ENCODE measurements around the gene TP53INP2. TPM values are rescaled to one million over a fixed set of nuclear protein-coding genes. Genes with fewer than 3 reads are reported as not detected.
A peak's percentile ranks its signal among the peaks of the same experiment; 100 is the strongest.

TP53INP2 gene
- total RNA-seq, 1 experiment from 2014 or later: 29.7 TPM

GRCh38 chr20:34706912-34707784 is 3.0 kb downstream of the TP53INP2 start:
- H3K27ac Mint-ChIP-seq (ENCODE audit: unreplicated experiment): no peak overlapping the region
- TF ChIP-seq CTCF (IDR thresholded peaks at IDR 0.05; ENCODE audit: insufficient read depth in 1 of 2, low read depth in 1 of 2, low read length in 1 of 2, severe bottlenecking in 1 of 2, unreplicated experiment in 1 of 2): no peak

GRCh38 chr20:34708621-34709043 is 4.5 kb downstream of the TP53INP2 start:
- peak overlapping the region; percentile 78 for H3K4me3 Mint-ChIP-seq (ENCODE audit: unreplicated experiment)
- peaks cover 55% of the 10 kb centered on the region for H3K36me3 Mint-ChIP-seq (ENCODE audit: insufficient read depth, unreplicated experiment)
- Histone ChIP-seq H3K36me3 (ENCODE audit: control insufficient read depth, insufficient read depth, low read length) (no peaks in the 10 kb centered on the region; the same call in 1 of the 2 replicates), H3K4me1 (peaks cover 27% of the 10 kb centered on the region), H3K27me3 (replicated peaks; ENCODE audit: control insufficient read depth, insufficient read depth, low read length) (no peaks in the 10 kb centered on the region), H3K9me3 (no peaks in the 10 kb centered on the region), H3K4me3 (ENCODE audit: low read depth, low read length) (peak overlapping the region; percentile 82)
- TF ChIP-seq CTCF (IDR thresholded peaks at IDR 0.05; ENCODE audit: insufficient read depth in 1 of 2, low read depth in 1 of 2, low read length in 1 of 2, severe bottlenecking in 1 of 2, unreplicated experiment in 1 of 2): peak; percentile 89 to 92
- POLR2A ChIA-PET: no interaction called here
- H3K9me3 Mint-ChIP-seq (ENCODE audit: unreplicated experiment): no peaks in the 10 kb centered on the region
- peak; percentile 81 to 89 for DNase-seq
- CTCF ChIA-PET: interaction anchor here (0.7 to 2.5 kb wide), 14 partner anchors 18 to 518 kb away, joined by 3 to 14 read pairs (median 5); partner anchors contain the start of gene DYNLRB1
- peaks cover 2% of the 10 kb centered on the region for H3K27me3 Mint-ChIP-seq (ENCODE audit: insufficient read depth, unreplicated experiment)
- peaks cover 36% of the 10 kb centered on the region for H3K4me1 Mint-ChIP-seq (ENCODE audit: low read depth, unreplicated experiment)
- BruUV-seq (replicated peaks): no TSS peak
- intact Hi-C loops (cut with micrococcal nuclease; ENCODE audit: unreplicated experiment): loop anchor here (1.0 to 5.0 kb wide), 7 partner anchors 32 to 406 kb away; partner anchors contain the start of gene AHCY
- H3K27ac Mint-ChIP-seq (ENCODE audit: unreplicated experiment): peak overlapping the region; percentile 19

More at GRCh38 chr20:34706912-34707784, 3.0 kb downstream of the TP53INP2 start:
- Histone ChIP-seq H3K36me3 (ENCODE audit: control insufficient read depth, insufficient read depth, low read length) (no peaks in the 10 kb centered on the region), H3K27me3 (replicated peaks; ENCODE audit: control insufficient read depth, insufficient read depth, low read length) (no peaks in the 10 kb centered on the region), H3K9me3 (no peaks in the 10 kb centered on the region), H3K4me3 (ENCODE audit: low read depth, low read length) (no peak overlapping the region), H3K4me1 (peaks cover 35% of the 10 kb centered on the region)
- peak in 1 of 2 experiments; percentile 38 for DNase-seq
- ChIA-PET CTCF (interaction anchor here (0.6 to 2.5 kb wide), 9 partner anchors 20 to 805 kb away, joined by 3 to 14 read pairs (median 5); partner anchors contain the start of gene DYNLRB1), POLR2A (interaction anchor here (0.5 kb wide), 1 partner anchor 24 kb away, joined by 4 read pairs; no protein-coding TSS in a partner anchor)
- Mint-ChIP-seq H3K4me3 (ENCODE audit: unreplicated experiment) (no peak overlapping the region), H3K27me3 (ENCODE audit: insufficient read depth, unreplicated experiment) (peaks cover 3% of the 10 kb centered on the region), H3K36me3 (ENCODE audit: insufficient read depth, unreplicated experiment) (peaks cover 54% of the 10 kb centered on the region), H3K9me3 (ENCODE audit: unreplicated experiment) (no peaks in the 10 kb centered on the region), H3K4me1 (ENCODE audit: low read depth, unreplicated experiment) (peaks cover 48% of the 10 kb centered on the region)
- no TSS peak for BruUV-seq (replicated peaks)
- intact Hi-C loops (cut with micrococcal nuclease; ENCODE audit: unreplicated experiment): loop anchor here (5.0 kb wide), 2 partner anchors 60 to 85 kb away; no protein-coding TSS in a partner anchor

Data from Caco-2 (cell line).